ENCODE results near the gene APOBEC3C. TPM values are rescaled to one million over a fixed set of nuclear protein-coding genes. Genes with fewer than 3 reads are reported as not detected.

APOBEC3C gene
- total and polyA plus RNA-seq, 2 of the 4 experiments (the other 2 are of a cell fraction) = 6.6 to 32.0 TPM

- intact Hi-C loops (cut with micrococcal nuclease) = no loop called here
- Histone ChIP-seq H4K20me1 (ENCODE audit: insufficient read depth, low read length) (no peaks in the 10 kb centered on the region), H2AFZ (replicated peaks; ENCODE audit: low read length, poor library complexity) (no peak overlapping the region), H3K14ac (replicated peaks; ENCODE audit: low read depth, low read length) (no peak overlapping the region), H4K8ac (ENCODE audit: low read depth in 2 of 2, low read length in 2 of 2) (no peak overlapping the region), H3K27me3 (ENCODE audit: control insufficient read depth, insufficient read depth, low read length) (no peaks in the 10 kb centered on the region), H3K9me3 (ENCODE audit: control insufficient read depth, insufficient read depth, low read length) (no peaks in the 10 kb centered on the region), H3K4me3 (ENCODE audit: insufficient read depth, low read depth, low read length) (no peak overlapping the region), H3K18ac (ENCODE audit: low read depth, low read length) (no peak overlapping the region), H2AK5ac (ENCODE audit: low read depth, low read length) (no peak overlapping the region), H3K79me1 (ENCODE audit: low read depth in 1 of 2, low read length in 2 of 2) (no peaks in the 10 kb centered on the region), H2BK120ac (ENCODE audit: low read depth, low read length) (no peak overlapping the region), H4K5ac (ENCODE audit: low read depth, low read length) (no peak overlapping the region), H3K4me1 (ENCODE audit: control insufficient read depth, insufficient read depth, low read length) (no peaks in the 10 kb centered on the region), H3K4ac (ENCODE audit: low read depth, low read length) (no peak overlapping the region), H2BK20ac (ENCODE audit: low read depth, low read length) (no peak overlapping the region), H3K36me3 (ENCODE audit: control insufficient read depth, insufficient read depth, low read length) (no peaks in the 10 kb centered on the region), H3K4me2 (ENCODE audit: low read depth, low read length) (no peak overlapping the region), H2BK15ac (ENCODE audit: low read depth, low read length) (no peak overlapping the region), H3K56ac (ENCODE audit: extremely low read depth, insufficient read depth, low read length) (no peak overlapping the region), H3K23ac (ENCODE audit: low read depth, low read length) (no peak overlapping the region), H3K27ac (ENCODE audit: insufficient read depth, low read length) (no peak overlapping the region), H3K9ac (ENCODE audit: low read depth, low read length) (no peak overlapping the region), H3K9me1 (ENCODE audit: insufficient read depth, low read length) (peaks cover 3% of the 10 kb centered on the region; the same call in 1 of the 2 replicates), H2BK5ac (ENCODE audit: low read depth, low read length, poor library complexity, severe bottlenecking) (no peak overlapping the region), H2AK9ac (replicated peaks; ENCODE audit: low read depth, low read length, poor library complexity) (no peak overlapping the region), H4K91ac (ENCODE audit: insufficient read depth, low read depth, low read length) (no peak overlapping the region)
- ATAC-seq (ENCODE audit: low read depth) (no peak), DNase-seq (no peak)
- TF ChIP-seq RFX5 (IDR thresholded peaks at IDR 0.05; ENCODE audit: low read depth, low read length) (no peak), MAZ (IDR thresholded peaks at IDR 0.05; ENCODE audit: borderline replicate concordance, low read depth, low read length) (no peak), POLR2A (IDR thresholded peaks at IDR 0.05; ENCODE audit: low read depth, low read length) (no peak), CEBPB (IDR thresholded peaks at IDR 0.05; ENCODE audit: low read depth, low read length) (no peak), RAD21 (IDR thresholded peaks at IDR 0.05; ENCODE audit: low read length) (no peak), NFE2L2 (IDR thresholded peaks at IDR 0.05; ENCODE audit: low read depth, low read length) (no peak), CHD1 (IDR thresholded peaks at IDR 0.05; ENCODE audit: low read depth, low read length) (no peak), CTCF (conservative IDR thresholded peaks at IDR 0.05; ENCODE audit: low read depth, low read length) (no peak), ELK1 (IDR thresholded peaks at IDR 0.05; ENCODE audit: borderline replicate concordance, low read depth, low read length) (no peak), FOS (IDR thresholded peaks at IDR 0.05; ENCODE audit: low read depth, low read length) (no peak), RCOR1 (IDR thresholded peaks at IDR 0.05; ENCODE audit: insufficient replicate concordance, low read length) (no peak), USF2 (IDR thresholded peaks at IDR 0.05; ENCODE audit: low read depth, low read length) (no peak), MXI1 (IDR thresholded peaks at IDR 0.05; ENCODE audit: borderline replicate concordance, low read depth, low read length) (no peak), MAFK (IDR thresholded peaks at IDR 0.05; ENCODE audit: low read depth, low read length) (no peak), SMC3 (IDR thresholded peaks at IDR 0.05; ENCODE audit: low read depth, low read length) (no peak), BHLHE40 (IDR thresholded peaks at IDR 0.05; ENCODE audit: low read depth, low read length) (no peak)
- no TSS peak for BruUV-seq (replicated peaks)
- no CpG with 5 or more reads among the region's 6 CpGs for WGBS, 2 experiments (ENCODE audit: extremely low coverage in 2 of 2, insufficient read length in 1 of 2)
- dilution Hi-C loops (cut with HindIII; ENCODE audit: low sequenced_read_pairs, unreplicated experiment) = no loop called here
- in situ Hi-C loops (cut with MboI; ENCODE audit: low sequenced_read_pairs) = no loop called here
- POLR2A ChIA-PET (ENCODE audit: unreplicated experiment) = no interaction called here
- CTCF ChIA-PET = no interaction called here
Measured at GRCh38 chr22:38989466-38989865, 24.6 kb upstream of the APOBEC3C start.
